GM18909 (cell line): ENCODE data around the gene DYNC2H1.
"Not testable (repeated sequence)": the region's sequence is repeated elsewhere in the genome, so short reads cannot be mapped to it uniquely, and the experiment has no call there.

Experiments
- ATAC-seq: cut with Tn5 transposase; IDR thresholded peaks from one replicate; pipeline ENCODE4 v1.9.1; 2021; ENCODE audit warnings: mild to moderate bottlenecking; ENCODE audit not compliant: unreplicated experiment, poor library complexity

Gene DYNC2H1

DNA sequence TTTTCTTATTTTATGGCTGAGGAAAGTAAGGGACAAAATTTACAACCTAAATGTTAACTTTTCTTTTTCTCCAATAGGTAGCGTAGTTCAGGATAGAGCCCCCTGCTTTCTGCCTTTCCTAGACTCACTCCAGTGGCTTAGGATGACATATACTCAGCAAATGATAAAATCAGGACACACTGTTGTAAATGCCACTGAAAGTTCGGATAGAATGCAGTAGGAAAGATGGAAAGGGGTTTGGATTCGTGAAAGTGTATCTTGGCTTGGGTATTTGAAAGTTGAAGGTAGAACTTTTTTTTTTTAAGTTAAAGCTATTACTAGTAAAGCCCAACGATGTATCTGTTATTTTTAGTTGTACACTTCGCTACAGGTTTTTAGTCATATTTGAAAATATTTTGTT lies 2.2 kb downstream of the DYNC2H1 start:
- ATAC-seq = no peak

DNA sequence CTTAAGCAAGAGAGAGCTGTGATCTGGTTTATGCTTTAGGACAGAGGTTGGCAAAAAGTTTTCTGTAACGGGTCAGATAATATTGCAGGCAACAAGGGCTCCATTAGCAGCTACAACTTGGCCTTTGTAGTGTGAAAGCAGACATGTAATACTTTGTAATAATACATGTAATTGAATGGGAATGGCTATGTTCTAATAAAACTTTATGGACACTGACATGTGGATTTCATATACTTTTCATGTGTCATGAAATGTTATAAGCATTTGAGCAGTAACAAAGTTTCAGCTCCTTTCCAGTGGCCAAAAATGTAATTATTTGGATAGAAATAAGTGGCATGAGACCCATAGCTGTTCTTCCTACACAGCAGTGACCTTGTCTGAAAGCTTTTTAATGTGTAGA lies 3.1 kb downstream of the DYNC2H1 start:
- no peak for ATAC-seq

- ATAC-seq = no peak
These were observed 5.6 kb downstream of the DYNC2H1 start for GRCh38 chr11:103114836-103115235.

- no peak for ATAC-seq
These were observed 16.2 kb downstream of the DYNC2H1 start for GRCh38 chr11:103125462-103125861.

DNA sequence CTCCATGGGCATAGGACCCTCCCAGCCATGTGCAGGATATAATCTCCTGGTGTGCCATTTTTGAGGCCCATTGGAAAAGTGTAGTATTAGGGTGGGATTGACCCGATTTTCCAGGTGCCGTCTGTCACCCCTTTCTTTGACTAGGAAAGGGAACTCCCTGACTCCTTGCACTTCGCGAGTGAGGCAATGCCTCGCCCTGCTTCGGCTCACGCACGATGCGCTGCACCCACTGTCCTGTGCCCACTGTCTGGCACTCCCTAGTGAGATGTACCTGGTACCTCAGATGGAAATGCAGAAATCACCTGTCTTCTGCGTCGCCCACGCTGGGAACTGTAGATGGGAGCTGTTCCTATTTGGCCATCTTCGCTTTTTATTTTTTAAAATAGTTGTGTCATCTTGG lies 32.8 kb downstream of the DYNC2H1 start:
- ATAC-seq = not testable (repeated sequence)

DNA sequence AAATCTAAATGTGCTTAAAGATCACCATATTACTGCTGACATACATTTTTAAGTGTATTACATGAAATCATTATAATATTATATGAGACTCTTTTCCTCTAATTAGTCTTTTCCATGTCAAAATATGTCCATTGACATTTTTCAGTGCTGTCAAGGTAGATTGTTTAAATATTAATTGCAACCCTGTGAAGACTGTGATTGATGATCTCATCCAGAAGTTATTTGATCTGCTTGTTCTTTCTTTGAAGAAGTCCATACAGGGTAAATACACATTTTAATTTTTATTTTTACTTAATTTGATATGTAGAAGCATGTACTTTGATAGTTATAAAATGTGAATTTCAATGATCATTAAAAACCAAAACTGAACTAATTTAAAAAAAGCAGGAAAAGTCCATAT lies 38.4 kb downstream of the DYNC2H1 start:
- no peak for ATAC-seq

- ATAC-seq = no peak
These were observed 48.3 kb downstream of the DYNC2H1 start for GRCh38 chr11:103157542-103157941.

DNA sequence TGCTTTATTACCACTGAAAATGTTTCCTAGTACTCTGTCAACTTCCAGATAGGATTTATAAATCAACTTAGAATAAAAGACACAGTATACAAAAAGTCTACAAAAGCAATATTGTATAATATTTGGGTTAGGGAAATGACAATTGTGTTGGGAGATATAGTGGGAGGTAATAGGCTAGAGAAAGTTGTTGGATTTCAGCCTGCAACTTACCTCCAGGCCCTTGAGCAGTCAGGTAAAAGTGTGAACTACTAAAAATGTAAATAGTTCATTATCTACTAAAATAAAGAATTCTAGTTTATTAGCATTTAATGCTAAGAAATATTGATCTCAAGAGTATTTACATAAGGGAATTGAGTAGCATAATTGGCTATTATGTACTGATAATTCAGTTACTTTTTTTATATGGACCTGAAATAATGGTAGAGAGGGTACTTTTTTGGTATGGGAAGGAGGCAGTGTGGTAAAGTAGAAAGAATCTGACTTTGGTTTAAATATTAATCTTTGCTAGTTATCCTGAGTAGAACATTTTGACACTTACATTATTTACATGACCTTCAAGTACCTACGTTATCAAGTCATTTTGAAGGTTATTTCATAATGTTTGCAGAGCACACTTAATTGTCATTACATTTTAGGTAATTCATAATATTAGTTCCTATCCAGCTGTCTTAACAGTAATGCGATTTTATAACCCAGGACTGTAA lies 55.0 kb downstream of the DYNC2H1 start:
- no peak for ATAC-seq

DNA sequence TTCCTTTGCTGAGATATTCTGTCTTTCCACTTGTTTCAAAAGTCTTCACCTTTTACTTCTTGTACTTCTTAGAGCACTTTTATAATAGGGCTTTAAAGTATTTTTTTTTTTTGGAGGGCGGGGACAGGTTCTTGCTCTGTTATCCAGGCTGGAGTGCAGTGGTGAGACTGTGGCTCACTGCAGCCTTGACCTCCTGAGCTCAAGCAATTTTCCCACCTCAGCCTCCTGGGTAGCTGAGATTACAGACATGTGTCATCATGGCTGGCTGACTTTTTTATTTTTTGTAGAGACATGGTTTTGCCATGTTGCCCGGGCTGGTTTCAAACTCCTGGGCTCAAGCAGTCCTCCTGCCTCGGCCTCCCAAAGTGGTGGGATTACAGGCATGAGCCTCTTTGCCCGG lies 57.9 kb downstream of the DYNC2H1 start:
- no peak for ATAC-seq

- no peak for ATAC-seq
These were observed 61.6 kb downstream of the DYNC2H1 start for GRCh38 chr11:103170865-103171264.

GRCh38 chr11:103175461-103176129 lies 66.4 kb downstream of the DYNC2H1 start:
- ATAC-seq = no peak

DNA sequence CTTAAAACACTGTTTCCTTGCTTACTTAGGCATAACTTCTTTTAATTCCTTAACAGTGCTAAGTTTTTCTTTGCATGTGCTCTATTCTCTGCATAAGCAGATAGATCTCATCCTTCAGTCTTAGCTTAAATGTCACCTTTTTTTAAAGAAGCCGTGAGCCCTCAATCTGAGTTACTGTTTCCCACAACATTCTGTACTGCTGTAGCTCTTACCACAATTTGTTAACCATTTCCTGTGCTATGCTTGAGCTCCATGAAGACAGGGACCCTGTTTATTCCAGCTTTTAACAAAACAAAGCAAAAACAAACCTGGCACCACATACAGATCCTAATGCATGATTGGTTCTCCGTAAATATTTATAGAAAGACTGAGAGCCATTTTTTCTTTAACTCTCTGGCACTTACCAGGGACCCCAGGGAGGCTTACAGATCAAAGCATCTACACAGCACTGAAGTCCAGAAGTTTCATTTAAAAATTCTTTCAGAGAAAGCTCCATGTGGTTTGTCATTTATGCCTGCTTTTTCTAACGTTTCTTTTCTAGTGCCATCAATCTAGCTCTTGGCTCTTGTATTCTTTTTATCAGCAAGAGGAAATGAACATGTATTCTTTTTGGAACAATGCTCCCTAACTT lies 74.9 kb downstream of the DYNC2H1 start:
- ATAC-seq = no peak

- no peak for ATAC-seq
These were observed 92.9 kb downstream of the DYNC2H1 start for GRCh38 chr11:103202048-103202651.

DNA sequence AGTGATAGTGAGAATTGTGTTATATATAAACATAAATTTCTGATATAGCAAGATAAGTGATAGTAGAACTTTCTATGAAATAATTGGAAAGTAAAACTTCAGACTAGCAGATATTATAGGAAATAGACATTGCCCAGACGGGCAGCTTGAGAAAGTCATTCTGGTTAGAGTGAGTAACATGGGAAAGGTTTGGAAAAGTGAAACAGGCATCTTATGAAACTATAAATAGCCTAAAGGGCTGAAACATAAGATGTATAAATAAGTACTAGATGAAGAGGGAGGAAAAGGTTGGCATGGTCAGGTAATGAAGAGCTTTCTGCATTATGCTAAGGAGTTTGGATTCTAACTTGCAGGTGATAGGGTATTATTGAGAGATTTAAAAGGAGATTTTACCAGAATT lies 101.3 kb downstream of the DYNC2H1 start:
- no peak for ATAC-seq

- no peak for ATAC-seq
These were observed 106.6 kb downstream of the DYNC2H1 start for GRCh38 chr11:103215812-103216211.

DNA sequence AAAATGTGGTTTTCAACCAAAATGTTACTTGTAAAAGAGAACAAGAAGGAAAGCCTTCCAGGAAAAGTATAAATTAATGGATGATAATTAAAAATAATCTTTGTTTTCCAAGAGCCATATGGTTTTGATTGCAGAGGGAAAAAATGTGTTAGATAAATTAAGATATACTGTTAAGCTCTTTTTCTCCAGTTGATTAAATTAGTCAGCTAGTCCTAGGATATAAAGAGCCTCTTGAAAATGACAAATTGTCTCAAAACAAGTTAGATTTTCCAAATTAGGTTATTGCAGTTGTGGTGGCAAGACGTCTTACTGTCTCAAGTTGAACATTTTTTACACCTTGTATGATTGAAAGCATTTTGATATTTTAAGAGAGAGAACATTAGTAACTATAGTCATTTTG lies 110.9 kb downstream of the DYNC2H1 start:
- no peak for ATAC-seq

GRCh38 chr11:103222806-103223205 lies 113.6 kb downstream of the DYNC2H1 start:
- ATAC-seq = no peak

DNA sequence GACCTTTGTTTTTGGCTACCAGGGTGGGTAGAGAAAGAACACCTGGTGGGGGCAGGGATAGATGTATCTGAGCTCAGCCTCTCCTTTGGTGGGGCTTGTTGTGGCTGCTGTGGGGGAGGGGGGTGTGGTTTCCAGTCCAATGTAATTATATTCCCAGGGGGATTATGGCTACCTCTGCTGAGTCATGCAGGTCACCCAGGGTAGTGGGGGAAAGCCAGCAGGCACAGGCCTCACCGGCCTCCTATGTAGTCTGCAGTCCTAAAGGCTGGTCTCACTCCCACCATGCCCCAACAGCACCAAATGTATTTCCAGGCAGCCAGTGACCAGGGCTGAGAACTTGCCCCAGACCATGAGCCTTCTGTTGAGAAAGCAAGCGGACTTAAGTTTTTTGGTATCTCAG lies 119.6 kb downstream of the DYNC2H1 start:
- ATAC-seq = no peak

DNA sequence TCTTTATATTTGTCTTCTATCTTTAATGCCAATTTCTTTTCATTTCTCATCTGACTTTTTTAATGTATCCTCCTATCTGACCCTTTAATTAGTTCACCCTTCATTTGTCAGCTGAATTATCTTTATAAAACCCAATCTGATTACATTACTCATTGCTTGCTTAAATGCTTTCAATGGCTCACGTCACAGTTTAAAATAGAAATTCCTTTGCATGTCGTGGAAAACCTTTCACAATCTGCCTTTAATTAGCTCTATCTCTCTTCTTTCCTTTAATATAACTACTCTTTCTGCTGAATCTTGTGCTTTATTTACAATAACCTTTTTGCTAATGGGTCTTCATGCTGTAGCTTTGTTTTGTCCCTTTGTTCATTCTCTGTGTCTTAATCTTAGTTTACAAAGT lies 125.7 kb downstream of the DYNC2H1 start:
- no peak for ATAC-seq

DNA sequence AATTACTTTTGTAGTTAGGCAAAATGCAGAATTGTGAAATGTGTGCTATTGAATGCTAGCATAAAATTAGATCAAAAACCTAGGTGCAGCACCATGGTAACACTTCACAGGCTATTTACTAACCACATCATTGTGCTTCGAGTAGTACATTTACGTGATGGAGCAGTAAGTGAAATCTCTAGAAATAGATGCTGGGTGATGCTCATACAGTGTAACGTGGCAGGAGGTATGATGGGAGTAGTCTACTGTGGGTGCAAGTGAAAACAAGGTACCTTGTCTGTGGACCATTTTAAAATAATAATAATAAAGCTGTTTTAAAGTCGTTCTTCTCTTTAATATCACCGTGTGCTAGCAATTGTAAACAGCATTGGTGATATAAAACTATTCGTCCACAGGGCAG lies 132.3 kb downstream of the DYNC2H1 start:
- no peak for ATAC-seq

DNA sequence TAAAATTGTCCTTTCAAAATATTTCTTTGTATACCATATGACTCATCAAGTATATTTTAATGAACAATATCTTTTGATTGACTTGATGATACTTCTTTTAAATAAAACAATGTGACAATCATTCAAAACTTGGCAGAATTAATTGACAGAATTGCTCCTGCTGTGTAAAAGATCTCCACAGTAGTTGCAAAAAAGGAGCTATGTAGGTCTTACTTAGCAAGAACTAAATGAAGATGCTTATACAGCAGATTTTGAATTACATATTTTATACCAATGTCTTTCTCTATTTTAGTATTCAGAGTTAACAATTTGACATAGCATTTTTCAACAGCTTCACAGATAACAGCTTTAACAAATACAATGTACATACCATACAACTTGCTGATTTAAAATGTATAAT lies 144.9 kb downstream of the DYNC2H1 start:
- ATAC-seq = no peak
